Cerebellar nuclear complex (tissue), 1 donor: ENCODE measurements around the gene ECD.
"Not testable (repeated sequence)": the region's sequence is repeated elsewhere in the genome, so short reads cannot be mapped to it uniquely, and the experiment has no call there.

Experiments
- DNase-seq, 2 experiments: peaks; one replicate each; lab custom pipeline; 2025; lab: John Stamatoyannopoulos, UW

The ECD gene

GRCh38 chr10:73159038-73159648, 8.7 kb downstream of the ECD start:
- DNase-seq: no peak

DNA sequence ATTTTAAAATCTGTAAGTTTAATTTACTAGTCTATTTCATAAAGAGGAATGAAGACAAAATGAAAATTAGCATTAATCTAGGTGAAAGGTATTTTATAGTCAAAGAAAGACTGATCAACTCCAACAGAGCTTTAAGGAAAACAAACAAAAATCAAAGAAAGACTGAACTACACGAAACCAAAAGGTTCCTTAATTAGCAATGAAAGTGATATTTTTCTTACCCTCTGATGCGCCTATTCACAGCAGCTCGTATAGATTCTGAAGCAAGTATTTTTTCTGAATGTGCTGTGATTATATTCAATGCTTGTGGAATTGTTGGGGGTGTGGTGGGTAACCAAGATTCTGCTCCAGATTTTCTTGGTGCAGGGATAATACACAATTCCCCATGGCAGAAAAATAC, 11.8 kb downstream of the ECD start:
- DNase-seq: no peak

DNA sequence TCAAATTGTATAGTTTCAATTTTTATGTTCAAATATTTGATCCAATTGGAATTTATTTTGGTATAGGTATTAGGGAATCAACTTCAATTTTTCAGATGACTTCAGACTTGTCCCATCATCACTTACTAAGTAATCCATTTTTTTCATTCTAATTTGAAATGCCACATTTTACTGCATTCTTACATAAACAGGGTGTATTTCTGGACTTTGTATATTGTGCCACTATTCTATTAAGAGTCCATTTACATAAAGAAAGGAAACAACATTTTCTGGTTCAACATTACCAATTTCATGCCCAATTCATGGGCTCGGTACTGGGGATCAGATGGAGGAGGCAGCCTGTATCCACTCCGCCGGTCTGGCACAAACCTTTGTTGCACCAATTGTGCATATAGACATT, 15.8 kb downstream of the ECD start:
- no peak for DNase-seq

DNA sequence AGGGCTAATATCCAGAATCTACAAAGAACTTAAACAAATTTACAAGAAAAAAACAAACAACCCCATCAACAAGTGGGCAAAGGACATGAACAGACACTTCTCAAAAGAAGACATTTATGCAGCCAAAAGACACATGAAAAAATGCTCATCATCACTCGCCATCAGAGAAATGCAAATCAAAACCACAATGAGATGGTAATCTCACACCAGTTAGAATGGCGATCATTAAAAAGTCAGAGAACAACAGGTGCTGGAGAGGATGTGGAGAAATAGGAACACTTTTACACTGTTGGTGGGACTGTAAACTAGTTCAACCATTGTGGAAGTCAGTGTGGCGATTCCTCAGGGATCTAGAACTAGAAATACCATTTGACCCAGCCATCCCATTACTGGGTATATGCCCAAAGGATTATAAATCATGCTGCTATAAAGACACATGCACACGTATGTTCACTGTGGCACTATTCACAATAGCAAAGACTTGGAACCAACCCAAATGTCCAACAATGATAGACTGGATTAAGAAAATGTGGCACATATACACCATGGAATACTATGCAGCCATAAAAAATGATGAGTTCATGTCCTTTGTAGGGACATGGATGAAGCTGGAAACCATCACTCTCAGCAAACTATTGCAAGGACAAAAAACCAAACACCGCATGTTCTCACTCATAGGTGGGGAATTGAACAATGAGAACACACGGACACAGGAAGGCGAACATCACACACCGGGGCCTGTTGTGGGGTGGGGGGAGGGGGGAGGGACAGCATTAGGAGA, 17.0 kb downstream of the ECD start:
- not testable (repeated sequence) for DNase-seq

DNA sequence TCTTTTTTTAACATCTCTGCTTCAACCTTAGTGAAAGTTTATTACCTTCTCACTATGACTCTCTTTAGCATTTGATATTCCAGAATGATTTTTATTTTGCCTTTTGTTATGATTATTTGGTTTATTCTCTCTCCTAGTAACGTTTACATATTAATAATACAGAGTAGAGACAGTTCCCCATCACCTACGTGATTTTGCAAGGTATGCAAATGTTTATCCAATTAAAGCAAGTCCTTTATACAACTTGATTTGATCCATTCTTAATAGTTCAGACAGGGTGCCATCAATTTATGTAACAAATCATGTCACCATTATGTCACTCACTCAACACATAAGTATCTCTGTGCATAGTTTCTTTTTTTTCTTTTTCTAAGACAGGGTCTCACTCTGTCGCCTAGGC, 26.2 kb downstream of the ECD start:
- no peak for DNase-seq

DNA sequence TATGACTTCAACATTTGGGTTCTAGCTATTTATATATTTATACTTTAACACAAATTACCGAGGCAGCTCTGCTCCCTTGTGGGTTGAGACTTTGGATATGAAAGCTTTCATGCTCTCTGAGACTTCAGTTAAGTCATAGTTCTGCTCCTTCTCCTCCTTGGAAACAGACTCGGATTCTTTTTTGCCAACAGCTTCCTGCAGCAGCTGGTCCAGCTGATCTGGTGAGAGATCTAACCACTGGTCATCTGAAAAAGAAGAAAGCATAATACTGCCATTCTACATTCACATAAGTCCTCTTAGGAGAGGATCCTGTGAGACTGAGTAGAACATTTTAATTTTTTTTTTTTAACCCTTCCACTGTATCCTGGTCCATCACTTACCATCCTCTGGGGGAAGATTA, 28.6 kb downstream of the ECD start:
- no peak for DNase-seq

- no peak for DNase-seq
These were observed 31.2 kb downstream of the ECD start for GRCh38 chr10:73136627-73137026.

- DNase-seq: no peak
These were observed 33.1 kb downstream of the ECD start for GRCh38 chr10:73134727-73135126.

GRCh38 chr10:73131913-73132686, 35.7 kb downstream of the ECD start:
- no peak for DNase-seq

GRCh38 chr10:73131301-73131700, 36.5 kb downstream of the ECD start:
- no peak for DNase-seq

GRCh38 chr10:73126343-73126742, 41.5 kb downstream of the ECD start:
- no peak for DNase-seq

DNA sequence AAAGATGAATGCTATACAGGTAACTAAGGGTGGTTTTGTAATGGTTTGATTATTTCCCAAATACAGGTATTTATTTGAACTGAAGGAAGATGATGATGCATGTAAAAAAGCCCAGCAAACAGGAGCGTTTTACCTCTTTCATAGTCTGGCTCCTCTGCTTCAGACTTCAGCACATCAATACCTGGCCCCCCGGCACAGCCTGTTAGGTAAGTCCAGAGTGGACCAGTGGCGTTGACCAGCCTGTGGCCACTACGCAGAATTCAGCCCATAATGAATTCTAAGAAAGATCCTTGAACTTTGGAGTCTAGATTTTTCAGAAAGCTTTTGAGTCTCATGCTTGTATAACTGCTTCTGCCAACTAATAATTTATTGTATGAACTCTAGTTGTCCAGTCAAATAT, 47.9 kb downstream of the ECD start:
- no peak for DNase-seq

GRCh38 chr10:73119457-73119856, 48.4 kb downstream of the ECD start:
- DNase-seq: no peak

DNA sequence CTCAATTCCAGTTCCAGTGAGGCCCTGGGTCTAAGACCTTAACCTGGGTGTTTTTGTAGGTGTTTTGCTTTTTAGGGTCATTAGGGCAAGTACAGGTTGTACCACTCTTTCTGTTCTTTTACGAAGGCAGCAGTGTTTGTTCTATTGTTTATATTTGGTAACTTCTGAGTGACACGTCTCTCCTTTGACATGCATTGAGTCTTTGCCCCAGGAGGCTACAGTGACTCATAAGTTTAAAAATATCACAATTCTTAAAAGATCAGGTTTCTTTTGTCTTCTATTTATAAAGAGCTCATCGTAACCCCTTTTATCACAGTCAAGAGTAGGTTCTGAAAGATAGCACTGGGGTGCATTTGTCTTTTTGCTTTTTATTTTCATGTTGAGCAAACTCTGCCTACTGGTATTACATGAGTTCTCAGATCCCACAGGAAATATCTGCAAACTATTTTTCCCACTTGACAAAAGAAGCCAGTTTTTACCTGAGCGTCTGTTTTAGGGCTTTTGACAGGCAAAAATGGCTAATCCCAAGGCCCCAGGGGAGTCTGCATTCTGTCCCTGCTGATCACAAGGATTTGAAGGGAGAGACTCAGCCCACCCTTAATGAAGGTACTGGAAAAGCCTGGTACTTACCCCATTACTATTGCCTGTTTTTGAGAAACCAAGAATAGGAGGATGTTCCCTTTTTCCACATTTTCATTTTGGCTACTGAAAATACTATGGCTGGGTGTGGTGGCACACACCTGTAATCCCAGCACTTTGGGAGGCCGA, 49.6 kb downstream of the ECD start:
- DNase-seq: no peak

DNA sequence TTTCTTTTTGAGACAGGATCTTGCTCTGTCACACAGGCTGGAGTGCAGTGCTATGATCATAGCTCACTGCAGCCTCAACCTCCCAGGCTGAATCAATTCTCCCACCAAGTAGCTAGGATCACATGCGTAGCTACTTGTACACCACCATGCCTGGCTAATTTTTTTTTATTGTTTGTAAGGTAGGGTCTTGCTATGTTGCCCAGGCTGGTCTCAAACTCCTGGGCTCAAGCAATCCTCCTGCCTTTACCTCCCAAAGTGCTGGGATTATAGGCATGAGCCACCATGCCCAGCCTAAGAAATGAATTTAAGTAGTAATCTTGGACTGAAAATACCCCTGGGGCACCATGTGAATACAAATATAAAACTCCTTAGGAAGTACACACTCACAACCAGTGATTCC, 51.8 kb downstream of the ECD start:
- DNase-seq: no peak

DNA sequence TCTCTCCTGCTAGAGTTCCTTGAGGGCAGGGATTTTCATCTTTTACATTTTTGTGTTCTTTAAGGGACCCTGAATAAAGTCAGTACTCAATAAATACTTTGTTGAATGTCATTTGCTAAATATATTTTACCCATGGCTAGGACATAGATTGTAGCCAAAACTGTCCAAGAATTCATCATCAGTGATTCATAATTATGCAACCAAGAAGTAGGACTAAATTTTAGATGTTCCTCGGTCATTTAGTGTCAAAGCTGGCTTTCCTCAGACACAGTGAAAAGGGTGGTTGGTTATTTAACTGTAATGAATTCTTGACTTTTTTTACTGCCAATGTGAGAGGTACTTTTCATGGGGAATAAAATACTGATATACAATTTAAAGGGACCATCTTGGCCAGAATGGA, 54.3 kb downstream of the ECD start:
- DNase-seq: no peak

DNA sequence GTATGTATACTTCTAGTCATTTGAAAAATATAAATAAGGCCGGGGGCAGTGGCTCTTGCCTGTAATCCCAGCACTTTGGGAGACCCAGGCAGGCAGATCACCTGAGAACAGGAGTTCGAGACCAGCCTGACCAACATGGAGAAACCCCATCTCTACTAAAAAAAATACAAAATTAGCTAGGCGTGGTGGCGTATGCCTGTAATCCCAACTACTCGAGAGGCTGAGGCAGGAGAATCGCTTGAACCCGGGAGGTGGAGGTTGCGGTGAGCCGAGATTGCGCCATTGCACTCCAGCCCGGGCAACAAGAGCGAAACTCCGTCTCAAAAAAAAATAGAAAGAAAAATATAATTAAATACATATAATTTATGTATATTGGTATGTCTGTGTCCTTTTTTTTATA, 55.8 kb downstream of the ECD start:
- not testable (repeated sequence) for DNase-seq

DNA sequence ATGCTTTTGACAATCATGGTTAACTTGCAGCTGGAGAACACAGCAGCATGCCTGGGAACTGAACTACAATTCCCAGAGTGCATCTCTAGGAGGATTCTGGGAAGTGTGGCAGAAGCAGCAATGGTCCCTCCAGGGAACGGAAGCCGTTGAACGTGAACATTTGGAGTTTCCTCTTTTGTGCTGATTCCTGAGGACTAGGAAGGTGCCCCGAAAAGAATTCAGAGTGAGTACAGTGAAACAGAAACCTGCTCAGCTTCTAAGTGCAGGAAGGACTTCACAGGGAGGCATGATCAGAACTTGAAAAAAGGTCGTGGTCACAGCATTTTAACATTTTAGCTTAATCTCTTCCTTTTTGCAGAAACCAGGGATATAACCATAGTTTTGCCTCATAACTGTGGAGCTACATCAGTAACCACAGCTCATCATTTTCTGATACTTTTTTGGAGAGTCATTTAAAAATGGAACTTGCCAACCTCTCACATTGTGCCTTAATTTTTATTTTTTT, 57.4 kb downstream of the ECD start, which contains the start of gene NUDT13:
Gene NUDT13, plus strand, starts transcription at position 111 of the 505 bp plus-strand sequence. CDS start 3,911 bp downstream, outside the sequence.
- DNase-seq: peak in 1 of 2 experiments; percentile 43

GRCh38 chr10:73109248-73109652, 58.6 kb downstream of the ECD start:
- DNase-seq: not testable (repeated sequence)

DNA sequence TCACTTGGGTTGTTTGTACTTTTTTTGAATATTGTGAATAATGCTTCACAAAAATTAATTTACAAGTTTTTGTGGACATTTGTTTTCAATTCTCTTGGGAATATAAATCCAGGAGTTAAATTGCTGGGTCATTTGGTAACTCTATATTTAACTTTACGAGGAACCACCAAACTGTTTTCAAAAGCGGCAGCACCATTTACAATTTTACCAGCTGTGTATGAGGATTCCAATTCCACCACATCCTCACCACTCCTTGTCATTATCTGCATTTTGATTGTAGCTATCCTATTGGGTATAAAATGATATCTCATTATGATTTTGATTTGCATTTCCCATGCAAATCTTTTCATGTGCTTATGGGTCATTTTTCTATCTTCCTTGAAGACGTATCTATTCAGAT, 61.5 kb downstream of the ECD start:
- DNase-seq: no peak

DNA sequence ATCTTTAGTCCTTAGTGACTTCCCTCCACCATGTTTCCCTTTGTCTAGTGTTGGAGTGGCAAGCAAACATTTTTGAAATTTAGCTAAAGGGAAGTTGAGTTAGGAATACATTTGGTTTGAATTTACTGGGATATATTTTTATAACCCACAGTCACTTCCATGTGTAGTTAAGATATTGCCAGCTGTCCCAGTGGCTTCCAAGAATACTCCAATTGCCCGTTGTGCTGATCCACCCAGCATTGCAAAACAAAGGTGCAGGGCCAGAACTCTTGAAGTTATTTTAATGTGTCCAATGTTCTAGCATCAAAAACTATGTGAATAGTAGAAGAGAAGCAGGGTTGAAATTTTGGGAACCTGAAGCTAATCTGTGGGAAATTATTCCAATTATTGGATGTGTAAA, 68.7 kb downstream of the ECD start:
- DNase-seq: no peak

DNA sequence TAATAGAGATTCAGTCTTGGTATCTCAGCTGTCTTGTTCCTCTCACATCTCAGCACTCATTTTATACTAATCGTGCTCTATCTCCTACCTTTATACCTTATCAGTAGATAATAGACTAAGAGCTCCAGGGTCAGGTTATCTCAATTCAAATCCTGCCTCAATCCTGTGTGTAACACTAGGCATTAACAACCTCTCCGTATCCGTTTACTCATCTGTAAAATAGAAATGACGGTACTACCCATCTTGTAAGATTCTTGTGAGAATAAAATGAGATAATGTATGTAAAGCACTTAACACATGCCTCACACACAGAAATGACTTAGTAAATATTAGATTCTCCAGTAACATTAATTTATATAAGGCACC, 70.5 kb downstream of the ECD start:
- DNase-seq: peak in 1 of 2 experiments; percentile 58
